ENCODE data around the gene SNRNP35.
"Not testable (repeated sequence)": the region's sequence is repeated elsewhere in the genome, so short reads cannot be mapped to it uniquely, and the experiment has no call there.

Gene SNRNP35

GRCh38 chr12:123445388-123446332 lies 12.3 kb upstream of the SNRNP35 start:
- no peak for DNase-seq (ENCODE audit: low read depth)
- TF ChIP-seq, protein P1, sequence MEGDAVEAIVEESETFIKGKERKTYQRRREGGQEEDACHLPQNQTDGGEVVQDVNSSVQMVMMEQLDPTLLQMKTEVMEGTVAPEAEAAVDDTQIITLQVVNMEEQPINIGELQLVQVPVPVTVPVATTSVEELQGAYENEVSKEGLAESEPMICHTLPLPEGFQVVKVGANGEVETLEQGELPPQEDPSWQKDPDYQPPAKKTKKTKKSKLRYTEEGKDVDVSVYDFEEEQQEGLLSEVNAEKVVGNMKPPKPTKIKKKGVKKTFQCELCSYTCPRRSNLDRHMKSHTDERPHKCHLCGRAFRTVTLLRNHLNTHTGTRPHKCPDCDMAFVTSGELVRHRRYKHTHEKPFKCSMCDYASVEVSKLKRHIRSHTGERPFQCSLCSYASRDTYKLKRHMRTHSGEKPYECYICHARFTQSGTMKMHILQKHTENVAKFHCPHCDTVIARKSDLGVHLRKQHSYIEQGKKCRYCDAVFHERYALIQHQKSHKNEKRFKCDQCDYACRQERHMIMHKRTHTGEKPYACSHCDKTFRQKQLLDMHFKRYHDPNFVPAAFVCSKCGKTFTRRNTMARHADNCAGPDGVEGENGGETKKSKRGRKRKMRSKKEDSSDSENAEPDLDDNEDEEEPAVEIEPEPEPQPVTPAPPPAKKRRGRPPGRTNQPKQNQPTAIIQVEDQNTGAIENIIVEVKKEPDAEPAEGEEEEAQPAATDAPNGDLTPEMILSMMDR (IDR thresholded peaks at IDR 0.05; ENCODE audit: low read depth, low read length, missing control alignments): no peak
- H3K4me3 ChIP-seq (ENCODE audit: low read depth, low read length): no peak overlapping the region; the same call in 1 of the 2 replicates

DNA sequence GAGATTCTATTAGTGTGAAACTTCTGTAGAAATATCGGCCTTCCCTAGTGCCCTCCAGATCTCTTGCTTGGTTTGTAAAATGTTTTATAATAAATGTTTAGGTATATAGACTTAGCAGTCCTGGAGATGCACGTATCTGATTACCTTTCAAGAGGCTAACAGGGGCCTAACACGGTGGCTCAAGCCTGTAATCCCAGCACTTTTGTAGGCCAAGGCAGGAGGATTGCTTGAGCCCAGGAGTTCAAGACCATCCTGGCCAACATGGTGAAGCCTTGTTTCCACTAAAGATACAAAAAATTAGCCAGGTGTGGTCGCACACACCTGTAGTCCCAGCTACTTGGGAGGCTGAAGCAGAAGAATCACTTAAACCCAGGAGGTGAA lies 11.6 kb upstream of the SNRNP35 start:
- no peak overlapping the region for H3K4me3 ChIP-seq (ENCODE audit: low read depth, low read length)
- DNase-seq (ENCODE audit: low read depth): no peak
- TF ChIP-seq, protein P1 (IDR thresholded peaks at IDR 0.05; ENCODE audit: low read depth, low read length, missing control alignments): no peak

GRCh38 chr12:123449249-123449733 lies 8.6 kb upstream of the SNRNP35 start:
- no peak overlapping the region for H3K4me3 ChIP-seq (ENCODE audit: low read depth, low read length)
- DNase-seq (ENCODE audit: low read depth): no peak
- TF ChIP-seq, protein P1 (IDR thresholded peaks at IDR 0.05; ENCODE audit: low read depth, low read length, missing control alignments): no peak

GRCh38 chr12:123449856-123450255 lies 8.1 kb upstream of the SNRNP35 start:
- TF ChIP-seq, protein P1 (IDR thresholded peaks at IDR 0.05; ENCODE audit: low read depth, low read length, missing control alignments): no peak
- no peak for DNase-seq (ENCODE audit: low read depth)
- no peak overlapping the region for H3K4me3 ChIP-seq (ENCODE audit: low read depth, low read length)

- H3K4me3 ChIP-seq (ENCODE audit: low read depth, low read length): no peak overlapping the region
- TF ChIP-seq, protein P1 (IDR thresholded peaks at IDR 0.05; ENCODE audit: low read depth, low read length, missing control alignments): no peak
- DNase-seq (ENCODE audit: low read depth): no peak
Observed at GRCh38 chr12:123450636-123451035, 7.3 kb upstream of the SNRNP35 start.

GRCh38 chr12:123452276-123452550 lies 5.7 kb upstream of the SNRNP35 start:
- H3K4me3 ChIP-seq (ENCODE audit: low read depth, low read length); DNase-seq (ENCODE audit: low read depth): not testable (repeated sequence)

DNA sequence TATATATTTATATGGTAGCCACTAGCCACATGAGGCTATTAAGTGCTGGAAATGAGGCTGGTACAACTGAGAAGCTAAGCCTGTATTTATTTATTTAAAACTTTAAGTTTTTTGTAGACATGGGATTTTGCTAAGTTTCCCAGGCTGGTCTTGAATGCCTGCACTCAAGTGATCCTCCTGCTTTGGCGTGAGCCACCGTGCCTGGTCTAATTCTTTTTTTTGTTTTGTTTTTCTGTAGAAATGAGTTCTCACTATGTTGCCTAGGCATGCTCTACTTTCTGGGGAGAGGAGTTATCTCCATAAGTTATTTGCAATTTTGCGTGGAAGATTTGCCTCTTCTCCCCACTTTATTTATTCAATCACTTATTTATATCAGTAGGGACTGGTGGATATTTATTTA lies 4.8 kb upstream of the SNRNP35 start:
- TF ChIP-seq, protein P1 (IDR thresholded peaks at IDR 0.05; ENCODE audit: low read depth, low read length, missing control alignments): no peak
- H3K4me3 ChIP-seq (ENCODE audit: low read depth, low read length): no peak overlapping the region
- DNase-seq (ENCODE audit: low read depth): no peak

DNA sequence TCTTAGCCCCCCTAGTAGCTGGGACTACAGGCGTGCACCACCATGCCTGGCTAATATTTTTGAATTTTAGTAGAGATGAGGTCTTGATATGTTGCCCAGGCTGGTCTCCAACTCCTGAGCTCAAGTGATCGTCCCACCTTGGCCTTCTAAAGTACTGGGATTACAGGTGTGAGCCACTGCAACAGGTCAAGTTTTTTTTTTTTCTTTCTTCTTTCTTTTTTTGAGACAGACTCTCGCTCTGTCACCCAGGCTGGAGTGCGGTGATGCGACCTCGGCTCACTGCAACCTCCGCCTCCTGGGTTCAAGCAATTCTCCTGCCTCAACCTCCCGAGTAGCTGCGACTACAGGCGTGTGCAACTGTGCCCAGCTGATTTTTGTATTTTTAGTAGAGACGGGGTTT lies 5.2 kb downstream of the SNRNP35 start:
- H3K4me3 ChIP-seq (ENCODE audit: low read depth, low read length); DNase-seq (ENCODE audit: low read depth): not testable (repeated sequence)
